Measurements from ENCODE around the gene DHH. TPM values are rescaled to one million over a fixed set of nuclear protein-coding genes. Genes with fewer than 3 reads are reported as not detected.

DHH gene

GRCh38 chr12:49037947-49038237 lies 56.7 kb downstream of the DHH start:
- no peak overlapping the region for H2BK5ac ChIP-seq (ENCODE audit: low read length)
- H4K5ac ChIP-seq (ENCODE audit: low read length) = no peak overlapping the region
- H3K4me1 ChIP-seq (ENCODE audit: control insufficient read depth, low read depth, low read length) = no peaks in the 10 kb centered on the region
- H3K4ac ChIP-seq (ENCODE audit: low read depth, low read length) = no peak overlapping the region
- no peak overlapping the region for H3K23ac ChIP-seq (ENCODE audit: low read length)
- WGBS (ENCODE audit: extremely low coverage, insufficient coverage, low lambda C conversion rate) = no CpG with 5 or more reads among the region's 7 CpGs
- H2BK120ac ChIP-seq (ENCODE audit: low read depth, low read length) = no peak overlapping the region
- H3K9ac ChIP-seq (ENCODE audit: low read length) = no peak overlapping the region
- H3K79me2 ChIP-seq (ENCODE audit: control insufficient read depth, insufficient read depth, low read length) = no peaks in the 10 kb centered on the region
- no peaks in the 10 kb centered on the region for H3K27me3 ChIP-seq (ENCODE audit: insufficient read depth, low read length, poor library complexity)
- no peak overlapping the region for H2BK15ac ChIP-seq (replicated peaks; ENCODE audit: low read depth)
- no peak overlapping the region for H4K8ac ChIP-seq (ENCODE audit: low read depth, low read length)
- H3K4me3 ChIP-seq (ENCODE audit: low read length) = no peak overlapping the region
- H3K79me1 ChIP-seq (ENCODE audit: low read length) = peaks cover 2% of the 10 kb centered on the region
- H3K27ac ChIP-seq (ENCODE audit: low read depth, low read length) = no peak overlapping the region
- peaks cover 43% of the 10 kb centered on the region for H3K36me3 ChIP-seq (ENCODE audit: control insufficient read depth, insufficient read depth, low read length)
- no peak overlapping the region for H3K56ac ChIP-seq (ENCODE audit: low read length)
- no peak overlapping the region for H3K4me2 ChIP-seq (ENCODE audit: low read length)
- DNase-seq = no peak
- H2AK5ac ChIP-seq (ENCODE audit: low read length) = no peak overlapping the region
- H3K18ac ChIP-seq (ENCODE audit: low read length) = no peak overlapping the region

GRCh38 chr12:49037111-49037946 lies 57.3 kb downstream of the DHH start:
- Histone ChIP-seq H4K8ac (ENCODE audit: low read depth, low read length) (no peak overlapping the region), H3K4me2 (ENCODE audit: low read length) (no peak overlapping the region), H3K18ac (ENCODE audit: low read length) (no peak overlapping the region), H3K56ac (ENCODE audit: low read length) (no peak overlapping the region), H3K79me2 (ENCODE audit: control insufficient read depth, insufficient read depth, low read length) (no peaks in the 10 kb centered on the region), H4K5ac (ENCODE audit: low read length) (no peak overlapping the region), H3K36me3 (ENCODE audit: control insufficient read depth, insufficient read depth, low read length) (peaks cover 40% of the 10 kb centered on the region), H2AK5ac (ENCODE audit: low read length) (no peak overlapping the region), H3K4ac (ENCODE audit: low read depth, low read length) (no peak overlapping the region), H2BK5ac (ENCODE audit: low read length) (no peak overlapping the region), H2BK120ac (ENCODE audit: low read depth, low read length) (no peak overlapping the region), H2BK15ac (replicated peaks; ENCODE audit: low read depth) (no peak overlapping the region), H3K79me1 (ENCODE audit: low read length) (peaks cover 2% of the 10 kb centered on the region), H3K4me1 (ENCODE audit: control insufficient read depth, low read depth, low read length) (no peaks in the 10 kb centered on the region), H3K4me3 (ENCODE audit: low read length) (no peak overlapping the region), H3K27me3 (ENCODE audit: insufficient read depth, low read length, poor library complexity) (no peaks in the 10 kb centered on the region), H3K9ac (ENCODE audit: low read length) (no peak overlapping the region), H3K23ac (ENCODE audit: low read length) (no peak overlapping the region), H3K27ac (ENCODE audit: low read depth, low read length) (no peak overlapping the region)
- no peak for DNase-seq
- WGBS (ENCODE audit: extremely low coverage, insufficient coverage, low lambda C conversion rate) = no CpG with 5 or more reads among the region's 9 CpGs

Small RNA genes within 50 kb of the gene (small RNA-seq; reads per million reads assigned to genes)
- gene RF00019 (ENCODE audit: insufficient read depth) = not detected
